ENCODE results near the gene VPS36.
A peak's percentile ranks its signal among the peaks of the same experiment; 100 is the strongest.
"Not testable (repeated sequence)": the region's sequence is repeated elsewhere in the genome, so short reads cannot be mapped to it uniquely, and the experiment has no call there.

VPS36 gene, protein sequence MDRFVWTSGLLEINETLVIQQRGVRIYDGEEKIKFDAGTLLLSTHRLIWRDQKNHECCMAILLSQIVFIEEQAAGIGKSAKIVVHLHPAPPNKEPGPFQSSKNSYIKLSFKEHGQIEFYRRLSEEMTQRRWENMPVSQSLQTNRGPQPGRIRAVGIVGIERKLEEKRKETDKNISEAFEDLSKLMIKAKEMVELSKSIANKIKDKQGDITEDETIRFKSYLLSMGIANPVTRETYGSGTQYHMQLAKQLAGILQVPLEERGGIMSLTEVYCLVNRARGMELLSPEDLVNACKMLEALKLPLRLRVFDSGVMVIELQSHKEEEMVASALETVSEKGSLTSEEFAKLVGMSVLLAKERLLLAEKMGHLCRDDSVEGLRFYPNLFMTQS

GRCh38 chr13:52450012-52450792 is at the start of gene VPS36:
Gene VPS36 (minus strand): TSS chr13:52450634. CDS start chr13:52450594, 40 bp downstream.
- H3K36me3 Mint-ChIP-seq: peaks cover 2% of the 10 kb centered on the region
- peak within 1 kb of the TSS; percentile 91 for H3K27ac Mint-ChIP-seq
- H3K4me1 Mint-ChIP-seq: peaks cover 45% of the 10 kb centered on the region
- H3K27me3 Mint-ChIP-seq: no peaks in the 10 kb centered on the region
- no peaks in the 10 kb centered on the region for H3K9me3 Mint-ChIP-seq
- peak within 1 kb of the TSS; percentile 93 for H3K4me3 Mint-ChIP-seq

DNA sequence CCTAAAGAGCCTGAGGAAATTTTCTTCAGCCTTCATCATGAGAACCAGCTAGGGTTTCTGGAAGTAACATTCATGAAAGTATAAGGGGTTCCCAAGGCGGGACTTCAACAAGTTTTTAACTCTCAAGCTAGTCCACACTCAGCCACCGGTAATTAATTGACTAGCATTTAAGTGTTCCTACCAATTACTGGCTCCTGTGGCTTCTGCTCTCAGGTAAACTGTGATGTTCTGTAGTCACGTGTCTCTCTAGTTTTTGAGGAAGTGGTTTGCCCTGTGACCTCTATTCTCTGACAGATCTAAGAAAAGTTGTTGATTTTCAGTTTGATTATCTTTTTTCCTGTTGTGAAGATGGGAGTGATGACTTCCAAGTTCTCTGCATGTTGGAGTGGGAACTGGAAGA is 47.5 kb upstream of the VPS36 start:
- H3K36me3 Mint-ChIP-seq, H3K27ac Mint-ChIP-seq, H3K9me3 Mint-ChIP-seq, H3K4me1 Mint-ChIP-seq, H3K27me3 Mint-ChIP-seq, H3K4me3 Mint-ChIP-seq: not testable (repeated sequence)

- H3K4me3 Mint-ChIP-seq, H3K27me3 Mint-ChIP-seq, H3K27ac Mint-ChIP-seq, H3K9me3 Mint-ChIP-seq, H3K36me3 Mint-ChIP-seq, H3K4me1 Mint-ChIP-seq: not testable (repeated sequence)
Observed at GRCh38 chr13:52494241-52494640, 43.8 kb upstream of the VPS36 start.

DNA sequence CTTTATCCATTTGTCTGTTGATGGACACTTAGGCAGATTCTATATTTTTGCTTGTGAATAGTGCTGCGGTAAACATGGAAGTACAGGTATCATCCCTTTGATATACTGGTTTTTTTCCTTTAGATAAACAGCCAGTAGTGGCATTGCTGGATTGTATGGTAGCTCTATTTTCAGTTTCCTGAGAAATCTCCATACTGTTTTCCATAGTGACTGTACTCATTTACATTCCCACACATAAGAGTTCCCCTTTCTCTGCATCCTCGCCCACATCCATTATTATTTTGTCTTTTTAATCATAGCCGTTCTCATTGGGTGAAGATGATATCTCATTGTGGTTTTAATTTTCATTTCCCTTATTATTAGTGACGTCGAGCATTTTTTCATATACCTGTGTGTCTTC is 40.6 kb upstream of the VPS36 start:
- not testable (repeated sequence) for H3K36me3 Mint-ChIP-seq, H3K9me3 Mint-ChIP-seq, H3K27me3 Mint-ChIP-seq, H3K4me3 Mint-ChIP-seq, H3K27ac Mint-ChIP-seq, H3K4me1 Mint-ChIP-seq

DNA sequence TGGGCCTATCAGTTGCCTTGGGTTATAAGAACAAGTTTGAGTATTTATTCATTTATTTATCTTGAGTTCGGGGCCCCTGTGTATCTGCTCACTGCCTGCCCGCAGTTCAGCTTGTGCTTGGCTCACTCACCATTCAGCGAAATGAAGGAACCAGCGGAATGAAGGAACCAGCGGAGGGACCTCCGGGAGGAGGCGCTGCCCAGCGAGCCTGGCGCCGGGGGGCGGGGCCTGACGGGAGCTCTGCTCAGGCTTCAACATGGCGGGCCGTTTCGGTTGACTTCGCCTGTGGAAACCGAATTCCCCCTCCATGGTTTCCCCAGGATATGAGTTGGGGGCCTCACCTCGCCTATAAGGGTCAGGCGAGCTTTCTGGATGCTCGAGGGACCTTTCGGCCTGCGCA is 38.3 kb upstream of the VPS36 start:
- H3K9me3 Mint-ChIP-seq, H3K4me3 Mint-ChIP-seq, H3K4me1 Mint-ChIP-seq, H3K36me3 Mint-ChIP-seq, H3K27me3 Mint-ChIP-seq, H3K27ac Mint-ChIP-seq: not testable (repeated sequence)

DNA sequence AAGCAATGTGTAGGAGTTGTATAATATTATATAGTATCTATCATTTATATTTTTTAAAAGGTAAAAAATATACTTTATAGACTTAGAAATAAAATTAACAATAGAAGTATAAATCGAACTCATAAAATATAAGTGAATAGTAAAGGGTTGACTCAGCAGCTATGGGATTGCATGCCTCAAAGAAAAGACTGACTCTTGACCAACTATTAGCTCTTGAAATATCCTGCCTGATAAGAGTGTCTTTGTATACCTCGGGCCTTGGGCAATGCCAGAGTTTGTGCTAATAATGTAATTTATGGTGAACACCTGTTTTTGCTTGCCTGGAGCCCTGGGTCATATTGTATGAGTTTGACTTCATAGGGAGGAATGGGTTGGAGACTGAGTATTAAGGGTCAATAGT is 36.6 kb upstream of the VPS36 start:
- H3K4me3 Mint-ChIP-seq, H3K9me3 Mint-ChIP-seq, H3K4me1 Mint-ChIP-seq, H3K27ac Mint-ChIP-seq, H3K27me3 Mint-ChIP-seq, H3K36me3 Mint-ChIP-seq: not testable (repeated sequence)

DNA sequence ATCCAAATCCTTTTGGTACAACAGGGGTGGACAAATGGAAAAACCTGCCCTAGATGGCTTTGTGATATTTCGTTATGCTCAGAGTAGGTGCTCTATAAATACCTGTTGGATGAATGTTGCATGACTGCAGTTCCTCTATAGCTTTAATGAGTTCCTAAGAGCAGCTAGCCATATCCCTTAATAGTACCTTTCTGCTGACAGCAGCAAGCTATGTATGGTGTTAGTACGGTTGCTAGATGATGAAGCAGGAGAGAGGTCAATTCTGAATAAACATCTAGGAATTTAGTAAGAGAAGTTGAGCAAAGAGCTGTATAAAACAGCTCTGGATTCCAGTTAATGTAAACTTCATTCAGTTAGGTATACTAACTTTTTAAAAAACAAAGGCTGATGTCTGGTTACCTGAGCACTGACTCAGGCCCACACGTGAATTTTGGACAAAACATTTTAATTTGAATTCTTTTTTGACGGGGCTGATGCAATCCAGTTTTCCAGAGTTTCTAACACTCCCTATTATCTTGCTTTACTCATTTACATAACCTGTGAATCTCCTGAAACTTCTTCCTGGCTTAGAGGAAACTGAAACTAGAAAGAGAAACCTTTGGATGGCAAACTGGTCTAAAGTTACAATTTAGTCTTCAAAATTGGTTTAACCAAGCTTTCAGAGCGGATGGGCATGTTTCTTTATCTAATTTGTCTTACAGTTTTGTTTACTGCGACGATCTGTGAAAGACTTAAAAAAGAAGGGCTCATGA is 30.4 kb upstream of the VPS36 start:
- H3K4me1 Mint-ChIP-seq, H3K36me3 Mint-ChIP-seq, H3K9me3 Mint-ChIP-seq, H3K4me3 Mint-ChIP-seq, H3K27ac Mint-ChIP-seq, H3K27me3 Mint-ChIP-seq: not testable (repeated sequence)

DNA sequence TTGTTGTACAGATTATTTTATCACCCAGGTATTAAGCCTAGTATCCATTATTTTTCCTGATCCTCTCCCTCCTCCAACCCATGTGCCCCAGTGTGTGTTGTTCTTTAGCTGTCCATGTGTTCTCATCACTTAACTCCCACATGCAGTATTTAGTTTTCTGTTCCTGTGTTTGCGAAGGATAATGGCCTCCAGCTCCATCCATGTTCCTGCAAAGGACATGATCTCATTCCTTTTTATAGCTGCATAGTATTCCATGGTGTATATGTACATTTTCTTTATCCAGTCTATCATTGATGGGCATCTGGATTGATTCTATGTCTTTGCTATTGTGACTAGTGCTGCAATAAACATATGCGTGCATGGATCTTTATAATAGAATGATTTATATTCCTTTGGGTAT is 18.1 kb upstream of the VPS36 start:
- not testable (repeated sequence) for H3K27ac Mint-ChIP-seq, H3K4me1 Mint-ChIP-seq, H3K27me3 Mint-ChIP-seq, H3K4me3 Mint-ChIP-seq, H3K9me3 Mint-ChIP-seq
- H3K36me3 Mint-ChIP-seq: peaks cover 18% of the 10 kb centered on the region

DNA sequence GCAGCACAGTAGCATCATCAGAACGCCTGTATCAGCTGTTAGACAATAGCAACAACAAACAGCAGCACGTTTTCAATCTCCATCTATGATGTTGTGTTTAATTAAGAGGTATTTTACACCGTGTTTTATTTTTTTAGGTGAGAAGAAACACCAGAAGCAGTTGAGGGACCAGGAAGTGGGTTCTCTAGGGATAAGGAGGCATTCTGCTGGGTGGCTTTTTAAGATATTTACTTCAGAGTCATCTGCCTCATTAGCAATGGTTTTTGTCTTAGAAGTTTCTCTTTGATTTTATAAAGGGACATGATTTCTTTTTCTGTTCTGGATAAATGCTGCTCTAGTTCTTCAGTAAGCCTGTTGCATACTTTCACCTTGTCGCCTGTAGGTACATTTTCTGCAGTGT is 13.1 kb upstream of the VPS36 start:
- H3K4me1 Mint-ChIP-seq: peaks cover 33% of the 10 kb centered on the region
- no peak overlapping the region for H3K4me3 Mint-ChIP-seq
- H3K27ac Mint-ChIP-seq: no peak overlapping the region
- H3K9me3 Mint-ChIP-seq: no peaks in the 10 kb centered on the region
- H3K27me3 Mint-ChIP-seq: no peaks in the 10 kb centered on the region
- H3K36me3 Mint-ChIP-seq: peaks cover 17% of the 10 kb centered on the region

DNA sequence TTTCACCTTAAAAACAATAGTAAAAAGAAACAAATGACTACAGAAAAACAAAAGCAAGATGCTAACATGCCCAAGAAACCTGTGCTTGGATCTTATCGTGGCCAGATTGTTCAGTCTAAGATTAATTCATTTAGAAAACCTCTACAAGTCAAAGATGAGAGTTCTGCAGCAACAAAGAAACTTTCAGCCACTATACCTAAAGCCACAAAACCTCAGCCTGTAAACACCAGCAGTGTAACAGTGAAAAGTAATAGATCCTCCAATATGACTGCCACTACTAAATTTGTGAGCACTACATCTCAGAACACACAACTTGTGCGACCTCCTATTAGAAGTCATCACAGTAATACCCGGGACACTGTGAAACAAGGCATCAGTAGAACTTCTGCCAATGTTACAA is 10.8 kb upstream of the VPS36 start:
- Mint-ChIP-seq H3K27ac (no peak overlapping the region), H3K27me3 (no peaks in the 10 kb centered on the region), H3K4me1 (peaks cover 38% of the 10 kb centered on the region), H3K9me3 (no peaks in the 10 kb centered on the region), H3K36me3 (peaks cover 11% of the 10 kb centered on the region), H3K4me3 (no peak overlapping the region)

DNA sequence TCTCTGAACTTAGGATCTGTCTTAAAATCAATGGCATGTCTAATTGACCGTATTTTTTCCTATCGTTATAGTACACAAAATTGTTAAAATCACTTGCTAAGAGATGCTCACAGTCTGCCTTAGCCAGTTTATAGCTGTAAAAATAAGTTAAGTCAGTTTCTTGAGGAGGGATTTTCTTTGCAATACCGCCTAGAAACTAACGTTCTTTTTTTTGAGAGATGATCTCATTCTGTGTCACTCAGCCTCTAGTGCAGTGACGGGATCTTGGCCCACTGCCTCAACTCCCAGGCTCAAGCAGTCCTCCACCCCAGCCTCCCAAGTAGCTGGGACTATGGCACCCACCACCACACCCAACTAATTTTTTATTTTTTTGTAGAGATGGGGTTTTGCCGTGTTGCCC is 9.2 kb upstream of the VPS36 start:
- no peak overlapping the region for H3K27ac Mint-ChIP-seq
- peaks cover 46% of the 10 kb centered on the region for H3K4me1 Mint-ChIP-seq
- H3K4me3 Mint-ChIP-seq: no peak overlapping the region

DNA sequence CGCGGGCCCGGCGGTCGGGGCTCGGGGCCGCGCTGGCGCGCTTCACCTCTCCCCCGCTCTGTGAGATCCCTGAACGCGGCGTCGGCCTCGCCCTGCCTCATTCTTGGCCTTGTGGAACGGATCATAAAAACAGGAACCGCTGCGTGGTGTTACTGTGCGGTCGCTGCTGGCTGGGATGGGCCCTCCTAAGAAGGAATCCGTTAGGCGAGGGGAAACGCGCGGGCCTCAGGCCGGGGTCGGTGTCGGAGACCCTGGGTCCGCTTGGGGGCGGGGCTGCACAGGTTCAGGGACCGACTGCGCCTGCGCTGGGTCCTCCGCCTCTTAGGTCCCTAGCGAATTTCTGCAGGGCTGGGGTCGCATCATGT is 5.2 kb upstream of the VPS36 start:
- H3K27ac Mint-ChIP-seq: peak overlapping the region; percentile 84
- H3K27me3 Mint-ChIP-seq: no peaks in the 10 kb centered on the region
- peaks cover under 1% of the 10 kb centered on the region for H3K36me3 Mint-ChIP-seq
- no peaks in the 10 kb centered on the region for H3K9me3 Mint-ChIP-seq
- H3K4me1 Mint-ChIP-seq: peaks cover 38% of the 10 kb centered on the region
- peak overlapping the region; percentile 97 for H3K4me3 Mint-ChIP-seq

More for the DNA sequence above, 9.2 kb upstream of the VPS36 start:
- Mint-ChIP-seq H3K36me3 (peaks cover 8% of the 10 kb centered on the region), H3K9me3 (no peaks in the 10 kb centered on the region), H3K27me3 (no peaks in the 10 kb centered on the region)

DNA sequence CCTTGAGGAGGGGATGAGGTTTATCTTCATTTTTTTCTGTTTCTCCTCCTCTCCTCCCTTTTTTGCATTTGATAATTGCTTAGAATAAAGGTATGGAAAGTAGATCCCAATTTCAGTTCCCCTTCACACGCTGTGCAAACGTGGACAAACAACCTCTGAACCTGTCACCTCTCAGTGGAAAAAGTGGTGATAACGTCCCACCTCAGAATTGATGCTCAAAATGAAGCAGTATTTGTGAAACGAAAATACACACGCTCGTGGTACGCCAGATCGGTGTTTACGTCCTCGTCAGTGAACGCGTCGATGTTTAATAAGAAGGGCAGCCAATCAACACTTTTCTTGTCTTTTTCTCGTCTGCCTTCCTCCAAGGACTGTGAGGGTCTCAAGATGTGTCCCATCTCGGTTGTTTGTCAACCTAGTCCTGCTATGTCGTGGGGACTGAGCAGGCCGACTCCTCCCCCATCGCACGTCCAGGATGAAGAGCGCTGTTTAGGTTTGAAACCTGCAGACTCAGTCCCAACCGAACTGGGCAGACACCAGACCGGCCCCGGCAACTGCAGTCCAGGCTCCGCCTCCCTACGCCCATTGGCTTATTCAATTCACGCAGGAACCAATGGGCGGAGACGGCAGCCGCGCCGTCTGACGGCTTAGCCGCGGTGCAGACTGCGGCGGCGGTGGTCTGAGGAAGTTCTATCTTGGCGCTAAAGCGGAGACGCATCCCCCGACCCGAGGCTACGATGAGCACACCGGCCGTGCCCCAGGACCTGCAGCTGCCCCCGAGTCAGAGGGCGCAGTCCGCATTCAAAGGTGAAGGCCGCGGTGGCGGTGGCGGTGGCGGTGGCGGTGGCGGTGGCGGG is 4.6 kb upstream of the VPS36 start, which contains the start of gene CKAP2:
TSS of gene CKAP2 (plus strand) at position 659 of the 857 bp plus-strand sequence. CDS start at position 738, 79 bp downstream.
- Mint-ChIP-seq H3K36me3 (no peaks in the 10 kb centered on the region), H3K9me3 (no peaks in the 10 kb centered on the region), H3K4me3 (peak within 1 kb of the TSS; percentile 97), H3K27ac (peak within 1 kb of the TSS; percentile 99), H3K27me3 (no peaks in the 10 kb centered on the region), H3K4me1 (peaks cover 37% of the 10 kb centered on the region)

DNA sequence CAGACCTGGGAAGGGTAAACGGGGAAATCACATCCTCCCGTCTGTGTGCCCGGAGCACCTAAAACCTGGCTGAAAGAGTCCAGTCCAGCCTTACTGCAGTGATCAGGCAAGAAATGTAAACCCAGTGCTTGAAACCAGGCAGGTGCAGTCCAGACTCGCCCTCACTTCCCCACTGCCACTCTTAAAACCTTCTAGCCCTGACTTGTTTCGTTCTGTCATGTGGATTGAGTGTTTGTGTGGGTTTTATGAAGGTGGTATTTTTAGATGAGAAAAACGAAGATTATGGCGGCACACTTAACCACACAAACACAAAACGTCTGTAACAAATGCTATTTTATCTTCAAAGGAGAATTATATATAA is 4.0 kb upstream of the VPS36 start:
- no peaks in the 10 kb centered on the region for H3K9me3 Mint-ChIP-seq
- H3K36me3 Mint-ChIP-seq: peaks cover 2% of the 10 kb centered on the region
- H3K27me3 Mint-ChIP-seq: no peaks in the 10 kb centered on the region
- H3K4me1 Mint-ChIP-seq: peaks cover 41% of the 10 kb centered on the region
- peak overlapping the region; percentile 99 for H3K27ac Mint-ChIP-seq
- H3K4me3 Mint-ChIP-seq: peak overlapping the region; percentile 97

- H3K27ac Mint-ChIP-seq: no peak overlapping the region
- H3K27me3 Mint-ChIP-seq: no peaks in the 10 kb centered on the region
- H3K9me3 Mint-ChIP-seq: no peaks in the 10 kb centered on the region
- H3K36me3 Mint-ChIP-seq: peaks cover 2% of the 10 kb centered on the region
- H3K4me1 Mint-ChIP-seq: peaks cover 51% of the 10 kb centered on the region
- H3K4me3 Mint-ChIP-seq: no peak overlapping the region
Observed at GRCh38 chr13:52452470-52452869, 2.0 kb upstream of the VPS36 start.
